Ovary (tissue), 9 donors: Measurements from ENCODE around the gene ATP9A. TPM values are rescaled to one million over a fixed set of nuclear protein-coding genes. Genes with fewer than 3 reads are reported as not detected.

Source experiments
- DNase-seq, 5 donors: peaks; one replicate each; pipeline ENCODE4 v3.0.0-alpha.2; 2019 to 2020
- H3K27ac ChIP-seq, 2 donors: fragments of 200-600 bp; one replicate each; pipeline versions ENCODE4 v1.5.1 to v1.8.0; 2019 to 2022
- H3K27me3 ChIP-seq: fragments of 200-600 bp; one replicate; pipeline ENCODE4 v1.8.0; 2022
- H3K36me3 ChIP-seq: fragments of 200-600 bp; sonication (generic); one replicate; pipeline ENCODE4 v1.5.1; 2019
- H3K4me1 ChIP-seq: one replicate; pipeline ENCODE4 v1.8.1; 2013; ENCODE audit warnings: mild to moderate bottlenecking, moderate library complexity; ENCODE audit not compliant: insufficient read depth
- H3K4me3 ChIP-seq: fragments of 200-600 bp; sonication (generic); one replicate; pipeline ENCODE4 v1.5.1; 2017
- H3K9me3 ChIP-seq, 2 donors: fragments of 200-600 bp in 1 of 2; sonication (generic) in 1 of 2; one replicate each; pipeline versions ENCODE4 v1.5.1 to v1.8.1; 2013 to 2019; ENCODE audit warnings: mild to moderate bottlenecking in 1 of 2, moderate library complexity in 1 of 2
- EP300 ChIP-seq: sonication (generic); formaldehyde crosslinking; IDR thresholded peaks from one replicate; pipeline ENCODE4 v1.6.1; 2017; ENCODE audit warnings: antibody characterized with exemption
- POLR2A ChIP-seq: fragments of 450-650 bp; IDR thresholded peaks from one replicate; pipeline ENCODE4 v1.6.1; 2017; ENCODE audit warnings: antibody characterized with exemption, mild to moderate bottlenecking, moderate library complexity
- WGBS, 3 donors: extraction: QIAGEN DNeasy Blood & Tissue Kit in 1 of 3; methylation state at CpG; one replicate each; pipeline versions ENCODE4 v1.1.5 to v1.1.7; 2013 to 2017; 5-methylcytosine and 5-hydroxymethylcytosine counted together
- intact Hi-C, 4 donors: fragments of 100-400 bp; cut with DNase I; formaldehyde crosslinking; loops; one replicate each; pipeline versions ENCODE4 v1.11.0 to v1.15.1; 2022 to 2023
- polyA plus RNA-seq, 2 donors: library from polyadenylated mRNA; stranded (reverse); fragments of 200-250 nt in 1 of 2; fragments of 350-450 nt in 1 of 2; fragmentation: Illumina TruSeq in 1 of 2; extraction: RNeasy Lipid Tissue Mini Kit (QIAGEN cat#74804) in 1 of 2; gene quantifications; one replicate each; pipeline ENCODE4 v1.2.3, GENCODE V29; 2013 to 2014
- total RNA-seq, 7 donors: library from RNA; depleted of rRNA in 2 of 7; stranded (reverse); fragments of >200 nt in 2 of 7; fragmentation: NEBNext Ultra II Directional in 3 of 7; extraction: Animal tissue kit (Norgen Biotek cat#: 25700) in 3 of 7; gene quantifications; one replicate each; pipeline versions ENCODE4 v1.1.0 to v1.2.4, GENCODE V29; 2016 to 2023
- TF ChIP-seq, protein P1 (sequence below), 3 donors: fragments of 450-650 bp in 2 of 3; fragments of 200-600 bp in 1 of 3; IDR thresholded peaks; one replicate each; pipeline versions ENCODE4 v1.5.1 to v1.8.0; 2016 to 2022; ENCODE audit warnings: antibody characterized with exemption in 3 of 3, mild to moderate bottlenecking in 1 of 3
- donor health status: DM: no; HTN: no; CAD: no; lungs with moderate emphysema.
- donor health status: DM: no; HTN: no; CAD: no.
- donor health status: Bipolar disorder and iron deficiency.
- donor health status: DM: yes; HTN: yes; CAD: no.
- donor health status: DM: no; HTN: no; CAD: no.
- donor health status: DM: yes; HTN: yes; CAD: no.

The ATP9A gene
- total and polyA plus RNA-seq, 9 donors, result 12.9 to 44.6 (median 29.2) TPM

DNA sequence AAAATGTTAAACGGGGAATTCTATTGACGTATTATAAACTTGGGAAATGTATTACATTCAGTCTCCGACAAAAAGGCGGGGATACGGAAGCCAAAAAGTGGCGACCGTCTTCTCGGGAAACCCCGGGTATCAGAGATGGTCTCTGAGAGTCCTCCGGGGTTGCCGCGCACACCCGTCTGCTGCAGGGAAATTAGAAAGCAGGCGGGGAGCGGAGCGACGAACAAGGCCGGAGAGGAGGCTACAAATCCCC lies 32.6 kb upstream of the ATP9A start:
- H3K4me1 ChIP-seq, result peaks cover 5% of the 10 kb centered on the region
- no peak overlapping the region for H3K27ac ChIP-seq
- intact Hi-C loops, result loop anchor here in 1 of 4 donors (10.0 kb wide), 1 partner anchor 284 kb away; no protein-coding TSS in a partner anchor
- WGBS, 3 donors, result 0 to 1% (median 1%) methylated on average over 18 of the region's 18 CpGs
- no peaks in the 10 kb centered on the region for H3K36me3 ChIP-seq
- TF ChIP-seq POLR2A, result no peak
- TF ChIP-seq EP300, result no peak
- TF ChIP-seq, protein P1, sequence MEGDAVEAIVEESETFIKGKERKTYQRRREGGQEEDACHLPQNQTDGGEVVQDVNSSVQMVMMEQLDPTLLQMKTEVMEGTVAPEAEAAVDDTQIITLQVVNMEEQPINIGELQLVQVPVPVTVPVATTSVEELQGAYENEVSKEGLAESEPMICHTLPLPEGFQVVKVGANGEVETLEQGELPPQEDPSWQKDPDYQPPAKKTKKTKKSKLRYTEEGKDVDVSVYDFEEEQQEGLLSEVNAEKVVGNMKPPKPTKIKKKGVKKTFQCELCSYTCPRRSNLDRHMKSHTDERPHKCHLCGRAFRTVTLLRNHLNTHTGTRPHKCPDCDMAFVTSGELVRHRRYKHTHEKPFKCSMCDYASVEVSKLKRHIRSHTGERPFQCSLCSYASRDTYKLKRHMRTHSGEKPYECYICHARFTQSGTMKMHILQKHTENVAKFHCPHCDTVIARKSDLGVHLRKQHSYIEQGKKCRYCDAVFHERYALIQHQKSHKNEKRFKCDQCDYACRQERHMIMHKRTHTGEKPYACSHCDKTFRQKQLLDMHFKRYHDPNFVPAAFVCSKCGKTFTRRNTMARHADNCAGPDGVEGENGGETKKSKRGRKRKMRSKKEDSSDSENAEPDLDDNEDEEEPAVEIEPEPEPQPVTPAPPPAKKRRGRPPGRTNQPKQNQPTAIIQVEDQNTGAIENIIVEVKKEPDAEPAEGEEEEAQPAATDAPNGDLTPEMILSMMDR (IDR thresholded peaks at IDR 0.05), result no peak
- H3K27me3 ChIP-seq, result no peaks in the 10 kb centered on the region
- peak overlapping the region; percentile 1 for H3K4me3 ChIP-seq
- no peak for DNase-seq
- H3K9me3 ChIP-seq, result no peaks in the 10 kb centered on the region

DNA sequence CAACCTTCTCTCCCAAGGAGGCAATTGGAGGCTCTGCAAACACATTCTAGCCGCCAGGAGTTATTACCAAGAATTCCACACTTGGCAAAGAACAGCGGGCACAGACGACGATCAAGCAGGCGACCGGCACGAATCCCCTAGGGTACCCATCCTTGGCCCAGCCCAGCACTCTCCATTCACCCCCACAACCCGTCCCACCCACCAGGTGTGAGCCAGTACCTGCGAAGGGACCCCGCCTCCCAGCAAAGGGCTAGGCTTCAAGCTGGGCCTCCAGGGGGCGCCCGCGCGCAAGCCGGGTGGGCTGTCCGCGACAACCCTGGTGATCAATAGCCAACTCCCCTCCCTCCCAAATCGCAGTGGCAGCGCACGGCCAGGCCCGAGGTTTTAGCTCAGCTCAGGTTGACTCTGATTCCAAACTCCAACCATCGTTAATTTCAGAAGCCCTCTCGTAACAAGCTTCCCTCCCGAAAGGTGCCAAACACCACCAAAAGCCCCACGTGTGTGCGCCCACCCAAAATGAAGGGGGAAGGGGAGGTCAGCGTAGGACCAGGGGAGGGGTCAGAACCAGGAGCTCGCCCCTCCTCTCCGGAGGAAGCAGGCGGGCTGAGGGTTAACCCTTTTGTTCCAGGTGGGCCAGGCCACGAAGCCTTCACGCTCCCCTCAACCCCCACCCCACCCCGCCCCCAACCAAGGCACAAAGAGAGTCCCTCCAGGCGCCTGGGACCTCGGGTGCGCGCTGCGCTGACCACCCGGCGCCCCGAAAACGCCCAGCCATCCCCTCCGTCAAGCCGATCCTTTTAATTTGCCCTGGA lies 32.1 kb upstream of the ATP9A start:
- peaks cover 5% of the 10 kb centered on the region for H3K4me1 ChIP-seq
- H3K9me3 ChIP-seq, result no peaks in the 10 kb centered on the region
- no peaks in the 10 kb centered on the region for H3K27me3 ChIP-seq
- no peak for TF ChIP-seq POLR2A
- TF ChIP-seq, protein P1 (IDR thresholded peaks at IDR 0.05), result peak in 1 of 3 donors; percentile 19
- intact Hi-C loops, result loop anchor here in 1 of 4 donors (10.0 kb wide), 1 partner anchor 285 kb away; no protein-coding TSS in a partner anchor
- H3K36me3 ChIP-seq, result no peaks in the 10 kb centered on the region
- no peak overlapping the region for H3K27ac ChIP-seq
- DNase-seq, result peak; percentile 13 to 67 (median 40)
- H3K4me3 ChIP-seq, result no peak overlapping the region
- WGBS, 3 donors, result 1 to 2% (median 1%) methylated on average over 42 to 44 of the region's 44 CpGs

DNA sequence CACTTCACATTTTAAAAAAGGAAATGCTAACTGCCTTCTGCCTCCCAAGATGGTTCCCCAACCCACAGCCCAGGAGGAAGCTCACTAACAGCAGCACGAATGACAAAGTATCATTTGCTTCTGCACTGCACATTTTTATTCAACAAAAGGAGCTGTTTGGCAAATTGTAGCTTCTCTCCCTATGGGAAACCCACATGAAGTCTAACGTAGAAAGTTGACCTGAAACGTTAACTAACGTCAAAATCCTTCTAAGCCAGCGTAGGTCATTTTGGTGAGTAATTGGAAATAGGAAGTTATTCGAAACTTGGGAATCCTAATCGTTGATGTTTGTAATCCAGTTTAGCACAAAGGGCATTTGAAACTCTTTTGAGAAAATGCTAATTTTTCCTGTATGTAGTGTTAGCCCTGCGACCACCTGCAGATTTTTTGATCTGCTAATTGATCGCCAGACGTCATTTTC lies 31.2 kb upstream of the ATP9A start:
- WGBS, 3 donors, result 20 to 22% (median 21%) methylated on average over 10 of the region's 10 CpGs
- H3K9me3 ChIP-seq, result no peaks in the 10 kb centered on the region
- no peaks in the 10 kb centered on the region for H3K36me3 ChIP-seq
- H3K4me3 ChIP-seq, result no peak overlapping the region
- no peak for DNase-seq
- TF ChIP-seq, protein P1 (IDR thresholded peaks at IDR 0.05), result no peak
- TF ChIP-seq POLR2A (no peak), EP300 (no peak)
- peaks cover 5% of the 10 kb centered on the region for H3K4me1 ChIP-seq
- H3K27ac ChIP-seq, result no peak overlapping the region
- no peaks in the 10 kb centered on the region for H3K27me3 ChIP-seq
- intact Hi-C loops, result no loop called here

DNA sequence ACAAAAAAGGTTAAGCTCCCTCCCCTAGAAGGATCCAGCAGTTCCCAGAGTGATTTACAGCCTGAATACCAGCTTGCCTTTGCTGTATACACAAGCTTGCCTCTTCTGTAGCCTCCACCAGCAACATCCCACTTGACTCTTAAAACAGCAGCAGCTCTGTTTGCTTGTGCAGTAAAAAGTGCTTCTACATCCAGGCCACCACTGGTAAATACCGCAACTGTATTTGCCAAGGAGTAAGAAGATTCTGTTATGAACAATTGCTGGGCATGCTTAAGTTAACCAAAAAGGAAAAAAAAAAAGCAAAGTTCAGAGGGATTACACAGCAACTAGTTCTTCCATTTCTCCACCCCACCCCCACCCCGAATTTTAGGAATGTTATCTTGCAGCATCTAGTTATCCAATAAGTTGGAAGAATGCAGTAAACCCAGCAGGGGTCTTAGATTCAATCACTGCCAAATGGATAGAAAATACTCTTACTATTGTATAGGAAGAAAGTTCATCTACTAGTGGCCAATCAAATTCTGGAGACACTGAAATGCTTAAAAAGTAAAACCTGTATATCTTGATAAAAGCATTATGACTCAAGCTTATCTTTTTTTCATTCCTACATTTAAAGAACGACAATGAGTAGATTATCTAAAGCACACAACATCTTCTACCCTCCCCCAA lies 29.3 kb upstream of the ATP9A start:
- H3K27me3 ChIP-seq, result no peaks in the 10 kb centered on the region
- no peaks in the 10 kb centered on the region for H3K9me3 ChIP-seq
- WGBS, 3 donors, result 27 to 41% (median 31%) methylated on average over 3 of the region's 3 CpGs
- intact Hi-C loops, result no loop called here
- no peak overlapping the region for H3K4me3 ChIP-seq
- no peak for TF ChIP-seq EP300
- TF ChIP-seq, protein P1 (IDR thresholded peaks at IDR 0.05), result no peak
- no peak for TF ChIP-seq POLR2A
- H3K36me3 ChIP-seq, result no peaks in the 10 kb centered on the region
- DNase-seq, result no peak
- H3K27ac ChIP-seq, result no peak overlapping the region
- peaks cover 5% of the 10 kb centered on the region for H3K4me1 ChIP-seq
